Progenitor cell of endocrine pancreas (in vitro differentiated cells): Measurements from ENCODE around the gene PSMB10. TPM values are rescaled to one million over a fixed set of nuclear protein-coding genes. Genes with fewer than 3 reads are reported as not detected.
A peak's percentile ranks its signal among the peaks of the same experiment; 100 is the strongest.
"Not testable (repeated sequence)": the region's sequence is repeated elsewhere in the genome, so short reads cannot be mapped to it uniquely, and the experiment has no call there.

Experiments
- DNase-seq: peaks from one replicate; pipeline ENCODE4 v3.0.0; 2021; ENCODE audit warnings: low spot score; ENCODE audit not compliant: unreplicated experiment
- H3K27ac Mint-ChIP-seq: 2 replicates; pipeline ENCODE4 v1.8.0; 2021; ENCODE audit warnings: mild to moderate bottlenecking, moderate library complexity, mixed read lengths
- H3K27me3 Mint-ChIP-seq: 2 replicates; pipeline ENCODE4 v1.8.0; 2021; ENCODE audit warnings: mixed read lengths
- H3K36me3 Mint-ChIP-seq: 2 replicates; pipeline ENCODE4 v1.8.0; 2022; ENCODE audit warnings: mixed read lengths; ENCODE audit not compliant: insufficient read depth
- H3K4me1 Mint-ChIP-seq: 2 replicates; pipeline ENCODE4 v1.8.0; 2021; ENCODE audit warnings: low read depth, mixed read lengths
- H3K4me3 Mint-ChIP-seq: 2 replicates; pipeline ENCODE4 v1.8.0; 2021; ENCODE audit warnings: low read depth, mild to moderate bottlenecking, moderate library complexity, mixed read lengths
- H3K9me3 Mint-ChIP-seq: 2 replicates; pipeline ENCODE4 v1.8.0; 2021; ENCODE audit warnings: low read depth, mixed read lengths
- CTCF ChIP-seq: fragments of 200-600 bp; sonication (generic); IDR thresholded peaks from one replicate; pipeline ENCODE4 v1.5.0; 2021; ENCODE audit warnings: antibody characterized with exemption, mild to moderate bottlenecking; ENCODE audit not compliant: unreplicated experiment
- total RNA-seq: library from RNA; stranded (reverse); gene quantifications from 2 replicates; pipeline ENCODE4 v1.2.1, GENCODE V29; 2021

Gene PSMB10
- total RNA-seq, 1 donor from 2014 or later, result 9.8 TPM

- H3K27me3 Mint-ChIP-seq, result no peaks in the 10 kb centered on the region
- DNase-seq, result no peak
- no peaks in the 10 kb centered on the region for H3K36me3 Mint-ChIP-seq
- no peak overlapping the region for H3K27ac Mint-ChIP-seq
- H3K9me3 Mint-ChIP-seq, result no peaks in the 10 kb centered on the region
- H3K4me3 Mint-ChIP-seq, result no peak overlapping the region
- no peak for TF ChIP-seq CTCF
- H3K4me1 Mint-ChIP-seq, result no peaks in the 10 kb centered on the region
These were observed 40.4 kb upstream of the PSMB10 start for GRCh38 chr16:67977005-67977404.

- Mint-ChIP-seq H3K9me3 (no peaks in the 10 kb centered on the region), H3K4me1 (no peaks in the 10 kb centered on the region), H3K27me3 (no peaks in the 10 kb centered on the region), H3K36me3 (no peaks in the 10 kb centered on the region), H3K4me3 (no peak overlapping the region), H3K27ac (peak overlapping the region; percentile 21)
- no peak for DNase-seq
- no peak for TF ChIP-seq CTCF
These were observed 39.6 kb upstream of the PSMB10 start for GRCh38 chr16:67976205-67976604.

GRCh38 chr16:67975321-67976105, 38.9 kb upstream of the PSMB10 start:
- no peak for DNase-seq
- Mint-ChIP-seq H3K36me3 (no peaks in the 10 kb centered on the region), H3K4me1 (no peaks in the 10 kb centered on the region), H3K9me3 (no peaks in the 10 kb centered on the region), H3K27me3 (no peaks in the 10 kb centered on the region), H3K27ac (no peak overlapping the region), H3K4me3 (no peak overlapping the region)
- no peak for TF ChIP-seq CTCF

- H3K4me3 Mint-ChIP-seq, DNase-seq, H3K36me3 Mint-ChIP-seq, H3K4me1 Mint-ChIP-seq, H3K27me3 Mint-ChIP-seq, H3K9me3 Mint-ChIP-seq, H3K27ac Mint-ChIP-seq: not testable (repeated sequence)
These were observed 35.6 kb upstream of the PSMB10 start for GRCh38 chr16:67972285-67972684.

GRCh38 chr16:67971111-67971510, 34.5 kb upstream of the PSMB10 start:
- Mint-ChIP-seq H3K27ac (no peak overlapping the region), H3K9me3 (no peaks in the 10 kb centered on the region), H3K27me3 (no peaks in the 10 kb centered on the region), H3K4me3 (no peak overlapping the region), H3K36me3 (no peaks in the 10 kb centered on the region), H3K4me1 (peaks cover 20% of the 10 kb centered on the region)
- DNase-seq, result no peak
- TF ChIP-seq CTCF, result no peak
